Suprapubic skin (tissue), 4 donors: ENCODE data around the gene HOXB5. TPM values are rescaled to one million over a fixed set of nuclear protein-coding genes. Genes with fewer than 3 reads are reported as not detected.

Experiments used
- DNase-seq, 2 donors: peaks; one replicate each; pipeline ENCODE4 v3.0.0-alpha.2; 2019; ENCODE audit warnings: low spot score in 2 of 2
- H3K27ac ChIP-seq: fragments of 200-600 bp; sonication (generic); one replicate; pipeline ENCODE4 v1.5.1; 2019
- H3K27me3 ChIP-seq: fragments of 200-600 bp; sonication (generic); one replicate; pipeline ENCODE4 v1.5.1; 2019
- H3K36me3 ChIP-seq: fragments of 200-600 bp; sonication (generic); one replicate; pipeline ENCODE4 v1.5.1; 2019
- H3K4me1 ChIP-seq: fragments of 200-600 bp; sonication (generic); one replicate; pipeline ENCODE4 v1.5.1; 2019
- H3K4me3 ChIP-seq: fragments of 200-600 bp; sonication (generic); one replicate; pipeline ENCODE4 v1.5.1; 2019; ENCODE audit warnings: mild to moderate bottlenecking
- H3K9me3 ChIP-seq: fragments of 200-600 bp; sonication (generic); one replicate; pipeline ENCODE4 v1.5.1; 2019
- CTCF ChIP-seq, 2 donors: fragments of 200-600 bp in 1 of 2; fragments of 450-650 bp in 1 of 2; sonication (generic) in 1 of 2; IDR thresholded peaks; one replicate each; pipeline ENCODE4 v1.5.1; 2016 to 2019; ENCODE audit warnings: antibody characterized with exemption in 2 of 2, mild to moderate bottlenecking in 1 of 2, moderate library complexity in 1 of 2
- EP300 ChIP-seq: sonication (generic); formaldehyde crosslinking; IDR thresholded peaks from one replicate; pipeline ENCODE4 v1.6.1; 2017; ENCODE audit warnings: antibody characterized with exemption
- POLR2A ChIP-seq, 2 donors: fragments of 450-650 bp; IDR thresholded peaks; one replicate each; pipeline ENCODE4 v1.6.1; 2017; ENCODE audit warnings: antibody characterized with exemption in 2 of 2, mild to moderate bottlenecking in 2 of 2, moderate library complexity in 2 of 2
- POLR2AphosphoS5 ChIP-seq, 3 donors: sonication (generic); formaldehyde crosslinking; IDR thresholded peaks; one replicate each; pipeline ENCODE4 v1.6.1; 2017; ENCODE audit warnings: antibody characterized with exemption in 3 of 3
- WGBS: methylation state at CpG from one replicate; pipeline ENCODE4 v1.1.5; 2018; 5-methylcytosine and 5-hydroxymethylcytosine counted together
- total RNA-seq, 4 donors: library from RNA; depleted of rRNA; stranded (reverse); fragments of >200 nt; gene quantifications; one replicate each; pipeline ENCODE4 v1.1.0, GENCODE V29; 2016

HOXB5 gene
- total RNA-seq, 4 donors from 2014 or later = 0.72 to 0.80 TPM; not detected in 2

- WGBS = 57% methylated on average over 5 of the region's 5 CpGs
- H3K9me3 ChIP-seq = no peaks in the 10 kb centered on the region
- H3K27me3 ChIP-seq = peaks cover 100% of the 10 kb centered on the region
These were observed 35.3 kb upstream of the HOXB5 start for GRCh38 chr17:48628649-48629410.

GRCh38 chr17:48627623-48628521 lies 34.3 kb upstream of the HOXB5 start:
- Histone ChIP-seq H3K4me1 (peaks cover 25% of the 10 kb centered on the region), H3K9me3 (no peaks in the 10 kb centered on the region), H3K4me3 (no peak overlapping the region), H3K27me3 (peaks cover 100% of the 10 kb centered on the region), H3K36me3 (no peaks in the 10 kb centered on the region), H3K27ac (no peak overlapping the region)
- 38% methylated on average over 27 of the region's 27 CpGs for WGBS
- TF ChIP-seq CTCF (IDR thresholded peaks at IDR 0.05) (no peak), EP300 (no peak), POLR2AphosphoS5 (IDR thresholded peaks at IDR 0.05) (no peak), POLR2A (IDR thresholded peaks at IDR 0.05) (no peak)
- no peak for DNase-seq

More at GRCh38 chr17:48628649-48629410, 35.3 kb upstream of the HOXB5 start:
- Histone ChIP-seq H3K36me3 (no peaks in the 10 kb centered on the region), H3K4me1 (peaks cover 31% of the 10 kb centered on the region), H3K27ac (no peak overlapping the region), H3K4me3 (no peak overlapping the region)
- TF ChIP-seq EP300 (no peak), CTCF (IDR thresholded peaks at IDR 0.05) (no peak), POLR2AphosphoS5 (IDR thresholded peaks at IDR 0.05) (no peak), POLR2A (IDR thresholded peaks at IDR 0.05) (no peak)
- DNase-seq = no peak

GRCh38 chr17:48627118-48627597 lies 33.6 kb upstream of the HOXB5 start:
- Histone ChIP-seq H3K27ac (no peak overlapping the region), H3K36me3 (no peaks in the 10 kb centered on the region), H3K9me3 (no peaks in the 10 kb centered on the region), H3K27me3 (peaks cover 100% of the 10 kb centered on the region), H3K4me3 (no peak overlapping the region), H3K4me1 (peaks cover 25% of the 10 kb centered on the region)
- TF ChIP-seq POLR2AphosphoS5 (IDR thresholded peaks at IDR 0.05) (no peak), POLR2A (IDR thresholded peaks at IDR 0.05) (no peak), EP300 (no peak), CTCF (IDR thresholded peaks at IDR 0.05) (no peak)
- 40% methylated on average over 5 of the region's 5 CpGs for WGBS
- no peak for DNase-seq

GRCh38 chr17:48626245-48627117 lies 32.9 kb upstream of the HOXB5 start, which contains the start of gene HOXB9:
TSS of gene HOXB9 (minus strand) at chr17:48626358. CDS start at chr17:48626269, 89 bp downstream.
- Histone ChIP-seq H3K27ac (no peak within 1 kb of the TSS), H3K4me1 (peaks cover 25% of the 10 kb centered on the region), H3K27me3 (peaks cover 100% of the 10 kb centered on the region), H3K4me3 (peak within 1 kb of the TSS; percentile 53), H3K9me3 (no peaks in the 10 kb centered on the region), H3K36me3 (no peaks in the 10 kb centered on the region)
- TF ChIP-seq POLR2A (IDR thresholded peaks at IDR 0.05) (no peak), POLR2AphosphoS5 (IDR thresholded peaks at IDR 0.05) (no peak), EP300 (no peak), CTCF (IDR thresholded peaks at IDR 0.05) (no peak)
- 6% methylated on average over 18 of the region's 50 CpGs for WGBS
- DNase-seq = no peak
